Measurements from ENCODE around the gene LGR4.

LGR4 gene

GRCh38 chr11:27404427-27404826, 68.2 kb downstream of the LGR4 start:
- no peak overlapping the region for H3K4me3 ChIP-seq (ENCODE audit: low read depth, low read length)
- TF ChIP-seq CTCF (IDR thresholded peaks at IDR 0.05; ENCODE audit: control insufficient read depth, extremely low read depth, insufficient read depth), result no peak
- DNase-seq (ENCODE audit: low read depth), result no peak

GRCh38 chr11:27403195-27403594, 69.4 kb downstream of the LGR4 start:
- no peak for TF ChIP-seq CTCF (IDR thresholded peaks at IDR 0.05; ENCODE audit: control insufficient read depth, extremely low read depth, insufficient read depth)
- no peak for DNase-seq (ENCODE audit: low read depth)
- no peak overlapping the region for H3K4me3 ChIP-seq (ENCODE audit: low read depth, low read length)

GRCh38 chr11:27402450-27402849, 70.1 kb downstream of the LGR4 start:
- TF ChIP-seq CTCF (IDR thresholded peaks at IDR 0.05; ENCODE audit: control insufficient read depth, extremely low read depth, insufficient read depth), result no peak
- no peak for DNase-seq (ENCODE audit: low read depth)
- no peak overlapping the region for H3K4me3 ChIP-seq (ENCODE audit: low read depth, low read length)

- TF ChIP-seq CTCF (IDR thresholded peaks at IDR 0.05; ENCODE audit: control insufficient read depth, extremely low read depth, insufficient read depth), result no peak
- no peak for DNase-seq (ENCODE audit: low read depth)
- H3K4me3 ChIP-seq (ENCODE audit: low read depth, low read length), result no peak overlapping the region
These were observed 70.7 kb downstream of the LGR4 start for GRCh38 chr11:27401833-27402316.

GRCh38 chr11:27401280-27401832, 71.2 kb downstream of the LGR4 start:
- no peak for TF ChIP-seq CTCF (IDR thresholded peaks at IDR 0.05; ENCODE audit: control insufficient read depth, extremely low read depth, insufficient read depth)
- no peak for DNase-seq (ENCODE audit: low read depth)
- no peak overlapping the region for H3K4me3 ChIP-seq (ENCODE audit: low read depth, low read length)

GRCh38 chr11:27398400-27398770, 74.2 kb downstream of the LGR4 start:
- H3K4me3 ChIP-seq (ENCODE audit: low read depth, low read length), result no peak overlapping the region
- no peak for TF ChIP-seq CTCF (IDR thresholded peaks at IDR 0.05; ENCODE audit: control insufficient read depth, extremely low read depth, insufficient read depth)

More at GRCh38 chr11:27398400-27398770, 74.2 kb downstream of the LGR4 start:
- no peak for DNase-seq (ENCODE audit: low read depth)

Measured in LNCaP clone FGC (cell line).